Vagina (tissue), 2 donors: ENCODE measurements around the gene MAST4.

Experiments used
- CTCF ChIP-seq, 3 experiments: fragments of 450-650 bp in 2 of 3; fragments of 200-600 bp in 1 of 3; sonication (generic) in 1 of 3; IDR thresholded peaks; one replicate each; pipeline ENCODE4 v1.5.1; 2017 to 2019; ENCODE audit warnings: antibody characterized with exemption in 3 of 3, mild to moderate bottlenecking in 2 of 3, moderate library complexity in 2 of 3
- POLR2A ChIP-seq, 2 donors: fragments of 450-650 bp; IDR thresholded peaks; one replicate each; pipeline ENCODE4 v1.6.1; 2017; ENCODE audit warnings: antibody characterized with exemption in 2 of 2, mild to moderate bottlenecking in 2 of 2, moderate library complexity in 2 of 2

- no peak for TF ChIP-seq CTCF (IDR thresholded peaks at IDR 0.05)
- TF ChIP-seq POLR2A (IDR thresholded peaks at IDR 0.05) = no peak
Observed at GRCh38 chr5:67118050-67118620, 521.9 kb downstream of the MAST4 start.
